Nephron (organoid): ENCODE measurements around the gene FAM78B.

ENCODE experiments used
- H3K27ac Mint-ChIP-seq, 3 experiments: 2 replicates each; pipeline ENCODE4 v1.8.0; 2020; ENCODE audit warnings: mixed read lengths in 3 of 3, mild to moderate bottlenecking in 2 of 3, moderate library complexity in 1 of 3
- H3K27me3 Mint-ChIP-seq: 2 replicates; pipeline ENCODE4 v1.8.0; 2021; ENCODE audit warnings: low read depth, mild to moderate bottlenecking, moderate library complexity, mixed read lengths
- H3K36me3 Mint-ChIP-seq: 2 replicates; pipeline ENCODE4 v1.8.0; 2020; ENCODE audit warnings: low read depth, mixed read lengths
- H3K4me1 Mint-ChIP-seq: 2 replicates; pipeline ENCODE4 v1.8.0; 2020; ENCODE audit warnings: mixed read lengths
- H3K4me3 Mint-ChIP-seq, 3 experiments: 2 replicates each; pipeline ENCODE4 v1.8.0; 2020; ENCODE audit warnings: mild to moderate bottlenecking in 3 of 3, mixed read lengths in 3 of 3, moderate library complexity in 2 of 3
- H3K9me3 Mint-ChIP-seq: 2 replicates; pipeline ENCODE4 v1.8.0; 2020; ENCODE audit warnings: mixed read lengths
- CTCF ChIP-seq, 3 experiments: fragments of 200-600 bp; sonication (generic); IDR thresholded peaks; one replicate each; pipeline ENCODE4 v1.5.0; 2021; ENCODE audit warnings: antibody characterized with exemption in 3 of 3; ENCODE audit not compliant: unreplicated experiment in 3 of 3

Gene FAM78B

GRCh38 chr1:166026555-166026954 is 140.2 kb downstream of the FAM78B start:
- no peak for TF ChIP-seq CTCF (IDR thresholded peaks at IDR 0.05; ENCODE audit: unreplicated experiment in 3 of 3)
- H3K36me3 Mint-ChIP-seq: no peaks in the 10 kb centered on the region
- no peaks in the 10 kb centered on the region for H3K9me3 Mint-ChIP-seq
- H3K27ac Mint-ChIP-seq: no peak overlapping the region
- no peaks in the 10 kb centered on the region for H3K4me1 Mint-ChIP-seq
- no peak overlapping the region for H3K4me3 Mint-ChIP-seq
- H3K27me3 Mint-ChIP-seq: peaks cover 15% of the 10 kb centered on the region

GRCh38 chr1:166026143-166026542 is 140.7 kb downstream of the FAM78B start:
- Mint-ChIP-seq H3K4me3 (no peak overlapping the region), H3K27me3 (peaks cover 15% of the 10 kb centered on the region), H3K27ac (no peak overlapping the region), H3K4me1 (no peaks in the 10 kb centered on the region), H3K36me3 (no peaks in the 10 kb centered on the region), H3K9me3 (no peaks in the 10 kb centered on the region)
- TF ChIP-seq CTCF (IDR thresholded peaks at IDR 0.05; ENCODE audit: unreplicated experiment in 3 of 3): no peak

- Mint-ChIP-seq H3K4me3 (no peak overlapping the region), H3K9me3 (no peaks in the 10 kb centered on the region), H3K4me1 (no peaks in the 10 kb centered on the region), H3K27me3 (peaks cover 24% of the 10 kb centered on the region), H3K36me3 (no peaks in the 10 kb centered on the region), H3K27ac (no peak overlapping the region)
- no peak for TF ChIP-seq CTCF (IDR thresholded peaks at IDR 0.05; ENCODE audit: unreplicated experiment in 3 of 3)
These were observed 146.6 kb downstream of the FAM78B start for GRCh38 chr1:166020210-166020609.
